ENCODE results near the gene PFDN1. TPM values are rescaled to one million over a fixed set of nuclear protein-coding genes. Genes with fewer than 3 reads are reported as not detected.

PFDN1 gene
- total RNA-seq, 4 donors from 2014 or later, result 42.7 to 102 (median 70.9) TPM

- Histone ChIP-seq H3K27ac (peak overlapping the region; percentile 72 to 85), H3K9me3 (no peaks in the 10 kb centered on the region)
These were observed 21.8 kb upstream of the PFDN1 start for GRCh38 chr5:140324617-140325241.

GRCh38 chr5:140324041-140324600, 21.2 kb upstream of the PFDN1 start:
- no peaks in the 10 kb centered on the region for H3K9me3 ChIP-seq
- intact Hi-C loops (cut with DNase I; ENCODE audit: low total_unique reads), result no loop called here
- no peak for DNase-seq
- no peak overlapping the region for H3K4me3 ChIP-seq
- peaks cover 6 to 18% of the 10 kb centered on the region in 2 donors for H3K4me1 ChIP-seq
- no peaks in the 10 kb centered on the region for H3K27me3 ChIP-seq
- no peak for TF ChIP-seq POLR2A (IDR thresholded peaks at IDR 0.05)
- TF ChIP-seq CTCF (IDR thresholded peaks at IDR 0.05), result no peak
- peak overlapping the region; percentile 72 to 85 for H3K27ac ChIP-seq
- no peaks in the 10 kb centered on the region for H3K36me3 ChIP-seq

More at GRCh38 chr5:140324617-140325241, 21.8 kb upstream of the PFDN1 start:
- Histone ChIP-seq H3K4me3 (no peak overlapping the region), H3K36me3 (no peaks in the 10 kb centered on the region), H3K27me3 (no peaks in the 10 kb centered on the region), H3K4me1 (peaks cover 6 to 18% of the 10 kb centered on the region in 2 donors)
- DNase-seq, result peak in 1 of 2 donors; percentile 40
- TF ChIP-seq CTCF (IDR thresholded peaks at IDR 0.05), result no peak
- no peak for TF ChIP-seq POLR2A (IDR thresholded peaks at IDR 0.05)
- intact Hi-C loops (cut with DNase I; ENCODE audit: low total_unique reads), result no loop called here

GRCh38 chr5:140322751-140323731, 20.1 kb upstream of the PFDN1 start:
- intact Hi-C loops (cut with DNase I; ENCODE audit: low total_unique reads), result no loop called here
- Histone ChIP-seq H3K27ac (peak overlapping the region; percentile 72 to 85), H3K36me3 (no peaks in the 10 kb centered on the region), H3K9me3 (no peaks in the 10 kb centered on the region), H3K4me1 (peaks cover 6 to 18% of the 10 kb centered on the region in 2 donors), H3K4me3 (no peak overlapping the region), H3K27me3 (no peaks in the 10 kb centered on the region)
- TF ChIP-seq CTCF (IDR thresholded peaks at IDR 0.05) (no peak), POLR2A (IDR thresholded peaks at IDR 0.05) (no peak)
- peak; percentile 51 to 63 for DNase-seq

- Histone ChIP-seq H3K9me3 (no peaks in the 10 kb centered on the region), H3K27ac (peak overlapping the region; percentile 72 to 85), H3K4me1 (peaks cover 6 to 18% of the 10 kb centered on the region in 2 donors), H3K4me3 (no peak overlapping the region), H3K36me3 (no peaks in the 10 kb centered on the region), H3K27me3 (no peaks in the 10 kb centered on the region)
- no peak for TF ChIP-seq CTCF (IDR thresholded peaks at IDR 0.05)
- no peak for TF ChIP-seq POLR2A (IDR thresholded peaks at IDR 0.05)
- intact Hi-C loops (cut with DNase I; ENCODE audit: low total_unique reads), result no loop called here
- no peak for DNase-seq
These were observed 18.9 kb upstream of the PFDN1 start for GRCh38 chr5:140321796-140322195.

Data from uterus (tissue), 4 donors.